Muscle of back (tissue), 11 donors: ENCODE measurements around the gene UHMK1. TPM values are rescaled to one million over a fixed set of nuclear protein-coding genes. Genes with fewer than 3 reads are reported as not detected.

Source experiments
- DNase-seq, 3 donors: peaks; one replicate each; pipeline versions ENCODE4 v3.0.0 to v3.0.0-alpha.2; 2013
- polyA plus RNA-seq, 10 donors: library from polyadenylated mRNA; unstranded; fragments of 120-200 nt; gene quantifications; one replicate each; pipeline ENCODE4 v1.2.1, GENCODE V29; 2013; ENCODE audit not compliant: insufficient read length in 10 of 10

Gene UHMK1
- polyA plus RNA-seq, 10 donors: 20.2 to 32.9 (median 27.6) TPM

- no peak for DNase-seq
Measured at GRCh38 chr1:162502077-162502476, 4.5 kb downstream of the UHMK1 start.

DNA sequence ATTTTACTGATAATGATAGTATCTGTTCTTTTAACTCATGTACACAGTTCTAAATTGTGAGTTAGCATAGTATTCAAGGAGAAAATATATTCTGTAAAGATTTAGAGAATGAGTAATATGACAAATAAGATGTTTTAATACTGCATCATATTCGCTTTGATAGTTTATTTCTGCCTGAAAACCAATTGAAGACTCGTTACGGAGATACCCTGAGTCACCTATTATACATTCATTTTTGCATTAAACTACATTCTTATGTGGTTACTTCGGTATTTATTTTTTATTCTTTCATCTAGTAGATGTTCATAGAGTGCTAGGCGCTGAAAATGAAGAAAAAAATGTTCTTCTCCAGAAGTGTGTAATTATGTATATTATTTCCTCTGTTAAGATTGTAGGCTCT, 5.3 kb downstream of the UHMK1 start:
- peak in 1 of 3 donors; percentile 44 for DNase-seq

DNA sequence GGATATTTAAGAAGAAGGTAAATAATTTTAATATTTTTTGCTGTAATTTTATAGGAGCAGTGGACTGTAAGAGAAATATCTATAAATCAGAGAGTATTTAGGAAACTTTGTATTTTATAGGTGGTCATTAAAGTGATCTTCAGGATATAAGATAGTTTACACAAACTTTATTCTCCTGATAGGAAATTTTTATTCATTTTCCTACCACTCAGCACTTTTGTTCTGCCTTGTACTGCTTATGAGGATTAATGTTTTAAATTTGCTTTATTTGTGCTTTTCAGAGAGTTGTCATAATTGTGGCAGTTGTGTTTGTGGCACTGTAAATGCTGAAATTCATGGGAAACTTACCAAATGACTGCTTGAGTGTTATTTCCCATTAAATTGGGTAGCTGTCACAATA, 29.7 kb downstream of the UHMK1 start:
- no peak for DNase-seq

DNA sequence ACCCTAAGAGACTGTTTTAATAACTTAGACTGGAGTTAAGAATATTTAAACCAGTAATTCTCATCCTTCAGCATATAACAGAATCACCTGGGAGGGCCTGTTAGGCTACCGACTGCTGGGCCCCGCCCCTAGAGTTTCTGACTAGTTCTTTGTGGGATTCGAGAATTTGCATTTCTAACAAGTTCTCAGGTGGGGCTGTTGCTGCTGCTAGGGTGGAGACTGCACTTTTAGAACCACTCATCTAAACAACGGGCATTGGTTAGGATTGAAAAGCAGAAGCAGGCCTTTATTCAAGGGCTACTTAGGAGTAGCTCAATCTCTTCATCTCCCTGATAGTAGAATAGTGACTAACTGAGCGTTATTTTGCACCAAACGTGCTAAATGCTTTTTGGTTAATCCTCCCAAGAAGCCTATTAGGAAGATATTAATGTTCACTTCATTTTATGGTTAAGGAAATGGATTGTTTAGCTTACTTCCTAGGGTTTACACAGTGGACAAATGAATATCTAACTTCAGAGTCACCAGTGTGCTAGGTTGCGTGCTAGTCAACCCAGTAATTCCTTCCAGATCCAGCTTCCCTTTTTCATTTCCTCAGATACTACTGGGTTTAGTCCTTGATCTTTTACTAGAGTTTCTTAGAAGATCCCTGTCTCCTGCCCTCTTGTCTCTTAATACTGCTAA, 32.8 kb downstream of the UHMK1 start:
- DNase-seq: no peak

- no peak for DNase-seq
Measured at GRCh38 chr1:162530988-162531319, 33.3 kb downstream of the UHMK1 start.

DNA sequence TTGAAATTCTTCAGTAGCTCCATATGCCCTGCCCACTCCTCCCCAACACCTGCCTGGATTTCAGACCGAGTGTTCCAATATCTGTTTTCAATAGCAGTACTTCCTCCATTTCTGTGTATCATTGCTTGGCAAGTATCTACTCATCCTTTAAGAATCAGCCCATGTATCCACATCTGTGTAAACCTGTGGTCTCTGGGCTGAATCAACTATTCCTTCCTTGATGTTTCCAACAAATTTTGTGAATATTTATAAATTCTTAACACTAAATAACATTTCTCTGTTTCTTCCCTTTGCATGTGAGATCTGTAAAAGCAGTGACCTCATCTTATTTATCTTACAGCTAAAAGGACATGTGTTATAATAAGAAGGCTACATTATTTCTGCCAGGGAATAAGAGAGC, 37.9 kb downstream of the UHMK1 start:
- no peak for DNase-seq

- DNase-seq: peak in 1 of 3 donors; percentile 45
Measured at GRCh38 chr1:162536511-162536910, 38.9 kb downstream of the UHMK1 start.

- DNase-seq: no peak
Measured at GRCh38 chr1:162537216-162537615, 39.6 kb downstream of the UHMK1 start.

GRCh38 chr1:162538815-162539431, 41.3 kb downstream of the UHMK1 start:
- peak in 1 of 3 donors; percentile 90 for DNase-seq

- DNase-seq: peak; percentile 84 to 96 (median 87)
Measured at GRCh38 chr1:162541619-162542141, 44.1 kb downstream of the UHMK1 start.

DNA sequence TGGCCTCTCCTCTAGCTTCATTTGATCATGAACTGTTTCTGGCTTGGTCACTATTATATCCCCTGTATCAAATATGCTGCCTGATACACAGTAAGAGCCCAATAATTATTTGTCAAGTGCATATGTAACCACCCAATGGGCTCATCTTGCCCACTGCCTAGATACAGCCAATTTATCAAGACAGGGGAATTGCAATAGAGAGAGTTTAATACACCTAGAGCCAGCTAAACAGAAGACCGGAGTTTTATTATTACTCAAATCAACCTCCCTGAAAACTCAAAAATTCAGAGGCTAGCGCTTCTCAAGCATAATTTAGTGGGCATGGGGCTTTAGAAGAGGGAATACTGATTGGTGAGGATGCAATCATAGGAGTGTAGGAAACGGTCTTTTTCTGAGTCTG, 45.6 kb downstream of the UHMK1 start:
- no peak for DNase-seq

DNA sequence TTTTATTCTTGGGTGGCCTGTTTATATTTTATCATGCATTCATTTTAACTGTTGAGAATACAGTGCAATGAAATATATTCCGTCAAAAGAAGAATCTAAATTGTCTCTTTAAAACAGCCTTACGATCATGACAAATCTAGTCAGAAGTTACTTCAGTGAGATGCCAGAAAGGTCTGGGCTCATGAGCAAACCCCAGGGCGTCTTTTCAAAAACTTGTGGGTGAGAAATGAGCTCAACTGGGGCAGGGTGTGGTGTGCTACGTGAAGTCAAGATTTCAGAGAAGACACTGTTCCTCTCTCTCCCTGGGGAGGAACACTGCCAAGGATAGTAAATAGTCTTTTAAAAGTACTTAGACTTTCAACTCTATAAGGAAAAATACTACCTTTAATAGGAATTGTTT, 50.6 kb downstream of the UHMK1 start:
- peak in 2 of 3 donors; percentile 28 to 49 for DNase-seq

DNA sequence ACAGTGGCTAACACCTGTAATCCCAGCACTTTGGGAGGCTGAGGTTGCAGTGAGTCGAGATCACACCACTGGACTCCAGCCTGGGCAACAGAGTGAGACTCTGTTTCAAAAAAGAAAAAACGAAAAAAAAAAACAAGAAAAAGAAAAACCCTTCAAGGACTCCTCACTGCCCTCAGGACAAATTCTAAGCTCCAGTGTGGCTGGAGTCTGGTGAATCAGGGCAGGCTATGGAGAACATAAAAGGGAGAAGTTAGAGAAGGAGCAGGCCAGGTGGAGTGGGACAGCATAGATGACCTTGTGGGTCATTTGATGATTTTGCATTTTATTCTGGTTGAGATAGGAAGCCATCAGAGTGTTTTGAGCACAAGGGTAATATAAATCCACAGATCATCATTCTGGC, 51.4 kb downstream of the UHMK1 start:
- DNase-seq: no peak

DNA sequence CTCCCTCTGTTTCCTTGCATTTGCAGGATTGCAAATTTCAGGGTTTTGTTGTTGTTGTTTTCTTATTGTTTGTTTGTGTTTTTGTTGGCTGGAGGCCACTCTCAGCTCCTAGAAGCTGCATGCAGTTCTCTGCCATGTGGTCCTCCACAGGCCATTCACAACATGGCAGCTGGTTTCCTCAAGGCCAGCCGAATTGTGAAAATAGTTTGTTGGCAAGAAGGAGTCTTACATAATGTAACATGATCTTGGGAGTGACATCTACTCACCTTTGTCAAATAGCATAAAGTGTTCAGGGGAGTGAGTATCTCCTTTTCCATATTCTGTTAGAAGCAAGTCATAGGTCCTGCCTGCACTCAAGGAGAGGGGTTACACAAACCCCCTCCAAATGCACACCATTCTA, 53.3 kb downstream of the UHMK1 start:
- DNase-seq: no peak

GRCh38 chr1:162551969-162552683, 54.5 kb downstream of the UHMK1 start:
- DNase-seq: peak; percentile 21 to 59 (median 38)

DNA sequence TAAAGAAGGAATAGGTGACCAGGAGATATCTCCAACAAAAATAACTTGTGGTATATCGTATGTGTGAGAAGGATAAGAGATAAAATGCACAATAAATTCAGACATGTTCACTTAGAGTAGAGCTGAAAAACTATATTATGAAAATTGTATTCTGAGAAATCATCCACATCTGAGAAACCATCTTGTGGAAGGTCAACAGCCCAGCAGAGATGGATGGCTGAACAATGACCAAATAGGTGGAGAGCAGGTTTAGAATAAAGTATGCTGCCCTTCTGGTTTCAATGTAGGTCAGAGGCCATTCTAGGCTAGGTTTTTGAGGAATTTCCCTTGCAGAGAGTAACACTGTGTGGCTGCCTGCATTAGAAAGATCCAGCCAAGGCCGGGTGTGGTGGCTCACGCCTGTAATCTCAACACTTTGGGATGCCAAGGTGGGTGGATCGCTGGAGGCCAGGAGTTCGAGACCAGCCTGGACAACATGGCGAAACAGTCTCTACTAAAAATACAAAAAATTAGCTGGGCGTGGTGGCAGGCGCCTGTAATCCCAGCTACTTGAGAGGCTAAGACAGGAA, 55.1 kb downstream of the UHMK1 start:
- DNase-seq: no peak

- peak in 1 of 3 donors; percentile 28 for DNase-seq
Measured at GRCh38 chr1:162554258-162554657, 56.6 kb downstream of the UHMK1 start.

DNA sequence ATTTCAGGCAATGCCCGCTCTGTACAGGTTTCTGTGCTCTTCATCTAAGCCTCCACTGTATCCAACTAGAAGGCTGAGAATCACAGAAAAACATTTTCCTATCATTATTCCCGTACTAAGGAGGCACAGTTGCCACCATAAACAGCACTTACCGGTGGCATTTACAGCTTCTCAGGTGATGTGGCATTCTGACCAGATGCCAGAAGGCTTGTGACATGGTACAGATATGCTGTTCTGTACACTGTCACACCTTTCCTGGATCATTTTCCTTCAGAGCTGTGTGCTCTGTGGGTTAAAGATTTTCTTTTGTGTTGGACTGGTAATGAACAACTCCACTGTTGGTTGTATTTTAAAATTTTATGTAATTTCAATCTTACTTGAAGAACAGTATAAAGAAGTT, 59.9 kb downstream of the UHMK1 start:
- no peak for DNase-seq

DNA sequence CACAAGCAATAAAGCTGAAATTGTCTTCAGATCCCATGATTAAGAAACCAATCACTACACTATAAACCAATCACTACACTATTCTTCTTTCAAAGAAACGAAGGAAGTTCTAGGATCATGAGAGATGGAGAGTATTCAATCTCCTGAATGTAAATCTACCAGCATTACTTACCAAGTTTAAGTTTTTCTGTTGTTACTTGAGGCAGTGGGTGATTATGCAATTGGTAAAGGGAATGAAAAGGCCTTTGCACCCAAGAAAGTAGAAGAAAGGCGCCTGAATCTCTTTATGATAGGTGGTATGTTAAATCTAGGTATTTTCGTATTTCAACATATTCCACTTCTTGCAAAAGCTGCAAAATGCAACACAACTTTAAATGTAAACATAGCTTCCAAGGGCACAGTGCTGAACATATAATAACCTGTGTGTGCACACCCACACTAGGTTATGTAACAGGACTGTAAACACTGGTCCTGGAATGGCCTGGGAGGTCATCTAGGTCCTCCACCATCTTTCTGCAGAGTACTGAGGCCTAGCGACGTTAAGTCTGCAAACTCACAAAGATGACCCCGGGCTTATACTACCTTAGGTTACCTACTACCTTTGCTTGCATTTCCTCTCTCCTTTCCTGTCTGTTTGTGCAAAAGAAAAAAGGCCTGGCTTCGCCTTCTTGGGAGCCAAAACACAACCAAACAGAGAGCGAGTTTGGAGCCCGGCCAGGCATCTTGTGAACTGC, 62.9 kb downstream of the UHMK1 start:
- peak in 2 of 3 donors; percentile 32 to 75 for DNase-seq

- DNase-seq: peak; percentile 98 to 99 (median 99)
Measured at GRCh38 chr1:162561037-162561615, 63.5 kb downstream of the UHMK1 start.
